ENCODE measurements around the gene RASAL3.

Gene RASAL3

DNA sequence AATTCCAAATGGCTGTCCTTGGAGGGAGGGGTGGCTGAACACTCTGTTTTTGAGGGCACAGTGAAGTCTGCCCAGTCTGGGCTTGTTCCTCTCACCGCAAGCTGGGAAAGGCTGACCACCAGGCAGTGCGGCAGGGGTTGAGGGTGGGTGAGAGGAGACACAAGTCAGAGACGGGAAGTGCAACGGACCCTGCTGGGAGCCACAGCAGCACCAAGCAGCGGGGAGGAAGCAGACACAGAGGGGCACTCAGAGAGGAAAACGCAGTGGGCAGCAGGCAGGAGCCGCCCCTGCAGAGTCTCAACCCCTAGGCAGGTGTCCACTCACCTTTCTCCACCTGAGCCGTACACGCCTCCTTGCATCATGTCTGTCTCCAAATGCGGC lies 61.2 kb downstream of the RASAL3 start:
- Histone ChIP-seq H3K27me3 (replicated peaks; ENCODE audit: insufficient read depth, low read length) (no peaks in the 10 kb centered on the region), H3K9ac (ENCODE audit: low read length) (no peak overlapping the region), H3K9me3 (replicated peaks; ENCODE audit: insufficient read depth, low read length) (no peaks in the 10 kb centered on the region), H3F3A (ENCODE audit: insufficient read depth, low read length) (no peaks in the 10 kb centered on the region), H3K27ac (ENCODE audit: low read length) (no peak overlapping the region), H3K4me1 (ENCODE audit: low read length) (no peaks in the 10 kb centered on the region), H3K4me2 (ENCODE audit: low read depth, low read length) (no peak overlapping the region), H3K9me2 (replicated peaks; ENCODE audit: insufficient read depth, low read length) (no peaks in the 10 kb centered on the region), H3K36me3 (replicated peaks; ENCODE audit: insufficient read depth, low read length) (no peaks in the 10 kb centered on the region), H3K4me3 (ENCODE audit: low read length) (no peak overlapping the region), H3K79me2 (ENCODE audit: low read length) (peaks cover 74% of the 10 kb centered on the region), H2AFZ (ENCODE audit: low read length) (no peak overlapping the region), H4K20me1 (ENCODE audit: insufficient read depth, low read length) (peaks cover 4% of the 10 kb centered on the region; the same call in 1 of the 2 replicates)
- DNase-seq, result no peak
- TF ChIP-seq, protein P1, sequence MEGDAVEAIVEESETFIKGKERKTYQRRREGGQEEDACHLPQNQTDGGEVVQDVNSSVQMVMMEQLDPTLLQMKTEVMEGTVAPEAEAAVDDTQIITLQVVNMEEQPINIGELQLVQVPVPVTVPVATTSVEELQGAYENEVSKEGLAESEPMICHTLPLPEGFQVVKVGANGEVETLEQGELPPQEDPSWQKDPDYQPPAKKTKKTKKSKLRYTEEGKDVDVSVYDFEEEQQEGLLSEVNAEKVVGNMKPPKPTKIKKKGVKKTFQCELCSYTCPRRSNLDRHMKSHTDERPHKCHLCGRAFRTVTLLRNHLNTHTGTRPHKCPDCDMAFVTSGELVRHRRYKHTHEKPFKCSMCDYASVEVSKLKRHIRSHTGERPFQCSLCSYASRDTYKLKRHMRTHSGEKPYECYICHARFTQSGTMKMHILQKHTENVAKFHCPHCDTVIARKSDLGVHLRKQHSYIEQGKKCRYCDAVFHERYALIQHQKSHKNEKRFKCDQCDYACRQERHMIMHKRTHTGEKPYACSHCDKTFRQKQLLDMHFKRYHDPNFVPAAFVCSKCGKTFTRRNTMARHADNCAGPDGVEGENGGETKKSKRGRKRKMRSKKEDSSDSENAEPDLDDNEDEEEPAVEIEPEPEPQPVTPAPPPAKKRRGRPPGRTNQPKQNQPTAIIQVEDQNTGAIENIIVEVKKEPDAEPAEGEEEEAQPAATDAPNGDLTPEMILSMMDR (IDR thresholded peaks at IDR 0.05; ENCODE audit: low read length), result no peak
- TF ChIP-seq EZH2 (optimal IDR thresholded peaks at IDR 0.05; ENCODE audit: low read depth, low read length), result no peak
- TF ChIP-seq EZH2phosphoT487 (IDR thresholded peaks at IDR 0.05; ENCODE audit: low read length), result no peak

DNA sequence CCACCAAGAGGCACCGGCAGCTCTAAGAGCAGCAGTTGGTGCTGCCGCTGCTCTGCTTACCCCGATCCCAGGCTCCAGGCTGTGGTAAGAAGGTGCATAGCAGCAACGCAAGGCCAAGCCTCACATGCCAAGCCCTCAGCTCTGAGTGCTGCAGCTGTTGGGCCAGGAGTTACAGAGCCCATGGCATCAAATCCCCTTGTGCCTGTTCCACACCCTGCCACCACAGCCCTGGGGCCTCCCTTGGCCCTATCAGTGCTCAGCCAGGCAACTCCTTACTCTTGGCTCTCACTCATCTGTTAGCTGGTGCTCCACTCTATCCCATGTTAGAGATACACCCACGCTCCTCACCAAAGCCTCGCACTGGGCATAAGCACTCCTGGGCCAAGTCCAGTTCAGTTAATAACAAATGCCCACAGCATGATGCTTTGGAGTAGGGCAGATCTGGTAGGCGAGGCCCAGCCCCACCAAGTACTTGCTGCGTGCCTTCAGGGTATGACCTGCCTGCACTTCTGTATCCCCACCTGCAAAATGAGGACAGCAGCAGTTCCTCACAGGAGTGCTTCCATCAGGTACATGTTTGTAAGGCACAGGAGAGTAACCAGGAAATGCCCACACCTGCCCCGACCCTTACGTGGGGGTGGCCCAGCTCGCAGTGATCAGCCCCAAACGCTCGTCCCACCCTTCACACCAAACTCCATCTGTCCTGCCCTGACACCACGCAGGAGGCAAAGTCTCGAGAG lies 61.8 kb downstream of the RASAL3 start:
- H3K4me1 ChIP-seq (ENCODE audit: low read length), result no peaks in the 10 kb centered on the region
- H3K79me2 ChIP-seq (ENCODE audit: low read length), result peaks cover 69% of the 10 kb centered on the region
- H3K9me2 ChIP-seq (replicated peaks; ENCODE audit: insufficient read depth, low read length), result no peaks in the 10 kb centered on the region
- H3K4me2 ChIP-seq (ENCODE audit: low read depth, low read length), result no peak overlapping the region
- no peaks in the 10 kb centered on the region for H3F3A ChIP-seq (ENCODE audit: insufficient read depth, low read length)
- H3K27ac ChIP-seq (ENCODE audit: low read length), result no peak overlapping the region
- no peak overlapping the region for H3K4me3 ChIP-seq (ENCODE audit: low read length)
- no peaks in the 10 kb centered on the region for H3K36me3 ChIP-seq (replicated peaks; ENCODE audit: insufficient read depth, low read length)
- peaks cover 4% of the 10 kb centered on the region; the same call in 1 of the 2 replicates for H4K20me1 ChIP-seq (ENCODE audit: insufficient read depth, low read length)
- no peak overlapping the region for H2AFZ ChIP-seq (ENCODE audit: low read length)
- TF ChIP-seq, protein P1 (IDR thresholded peaks at IDR 0.05; ENCODE audit: low read length), result no peak
- TF ChIP-seq EZH2phosphoT487 (IDR thresholded peaks at IDR 0.05; ENCODE audit: low read length) (no peak), EZH2 (optimal IDR thresholded peaks at IDR 0.05; ENCODE audit: low read depth, low read length) (no peak)
- H3K9ac ChIP-seq (ENCODE audit: low read length), result no peak overlapping the region
- no peak for DNase-seq
- no peaks in the 10 kb centered on the region for H3K27me3 ChIP-seq (replicated peaks; ENCODE audit: insufficient read depth, low read length)
- no peaks in the 10 kb centered on the region for H3K9me3 ChIP-seq (replicated peaks; ENCODE audit: insufficient read depth, low read length)

Measured in MM.1S (cell line).